Fibroblast of skin of right biceps (primary cell): ENCODE measurements around the gene APBB2.
"Not testable (repeated sequence)": the region's sequence is repeated elsewhere in the genome, so short reads cannot be mapped to it uniquely, and the experiment has no call there.

Source experiments
- DNase-seq: peaks from one replicate; pipeline ENCODE4 v3.0.0-alpha.2; 2013

APBB2 gene

DNA sequence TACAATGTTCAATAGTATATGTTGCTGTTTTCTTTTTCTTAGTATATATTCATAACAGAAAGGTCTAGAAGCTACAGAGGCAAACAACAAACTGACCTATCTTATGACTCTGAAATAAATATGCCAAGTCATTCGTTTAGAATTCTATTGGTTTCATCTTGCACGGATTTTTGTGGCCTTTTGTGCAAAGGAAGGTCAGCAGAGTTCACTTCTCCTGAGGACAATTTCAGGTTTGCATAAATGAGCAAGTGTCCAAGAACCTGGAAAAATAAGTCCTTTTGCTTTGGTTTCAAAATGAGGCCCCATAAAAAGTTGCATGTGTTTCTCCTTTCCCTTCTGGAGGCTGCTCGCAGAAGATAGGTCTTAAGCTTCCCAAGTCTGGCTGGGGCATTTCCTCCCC, 156.9 kb downstream of the APBB2 start:
- peak; percentile 50 for DNase-seq

DNA sequence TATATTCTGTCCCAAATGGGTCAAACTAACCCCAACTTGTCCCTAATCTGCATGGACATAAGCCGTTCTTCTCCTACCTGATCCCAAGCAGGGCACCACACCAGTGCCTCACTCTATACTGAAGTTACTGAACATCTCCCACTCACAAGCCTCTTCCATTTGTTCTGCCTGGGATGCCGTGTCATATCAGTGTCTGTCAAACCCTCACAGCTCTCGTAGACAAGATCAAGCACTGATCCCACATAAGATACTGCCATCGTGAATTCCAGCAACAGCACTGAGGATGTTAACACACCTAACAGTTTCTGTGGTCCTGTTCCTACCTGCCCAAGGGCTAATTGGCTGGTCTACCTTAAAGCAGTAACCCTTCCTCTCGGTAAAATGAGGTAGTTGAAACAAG, 162.1 kb downstream of the APBB2 start:
- DNase-seq, result no peak

DNA sequence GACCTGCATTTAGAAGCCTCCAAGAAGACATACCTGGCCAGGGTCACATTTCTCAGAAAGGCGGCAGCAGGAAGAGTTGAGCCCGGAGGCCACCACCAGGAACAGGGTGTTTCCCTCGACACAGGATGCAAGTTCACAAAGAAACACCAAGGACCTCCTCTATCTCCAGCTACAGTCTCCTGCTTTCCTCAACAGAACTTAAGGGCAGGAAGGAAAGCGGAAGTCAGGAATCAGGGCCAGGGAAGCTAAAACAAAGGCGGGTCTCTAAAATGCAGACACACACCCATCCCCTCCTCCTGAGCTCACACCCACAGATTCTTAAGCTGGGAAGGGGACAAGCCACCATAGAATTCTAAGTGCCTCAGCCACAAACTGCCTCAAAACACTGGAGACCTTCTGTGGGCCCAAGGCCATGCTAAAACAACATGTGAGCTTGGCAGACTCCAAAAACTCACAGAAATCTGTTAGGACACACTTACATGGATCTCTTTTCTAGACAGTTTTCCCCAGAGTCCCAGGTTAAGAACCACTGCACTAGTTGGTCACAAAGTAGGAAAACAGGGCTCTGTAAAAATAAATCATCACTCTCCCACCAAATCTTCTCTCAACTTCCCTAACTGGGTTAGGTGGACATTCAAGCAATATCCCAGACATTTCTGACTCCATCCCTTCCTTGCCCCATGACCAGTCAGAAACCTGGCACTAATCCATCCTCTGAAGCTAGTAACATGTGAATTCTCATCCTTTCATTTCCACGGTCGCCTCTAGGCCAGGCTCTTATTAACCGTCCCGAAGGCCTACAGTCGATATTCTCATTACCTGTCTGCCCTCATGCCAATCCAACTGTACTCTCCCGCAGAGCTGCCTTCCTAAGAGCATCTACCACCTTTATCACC, 163.2 kb downstream of the APBB2 start:
- no peak for DNase-seq

DNA sequence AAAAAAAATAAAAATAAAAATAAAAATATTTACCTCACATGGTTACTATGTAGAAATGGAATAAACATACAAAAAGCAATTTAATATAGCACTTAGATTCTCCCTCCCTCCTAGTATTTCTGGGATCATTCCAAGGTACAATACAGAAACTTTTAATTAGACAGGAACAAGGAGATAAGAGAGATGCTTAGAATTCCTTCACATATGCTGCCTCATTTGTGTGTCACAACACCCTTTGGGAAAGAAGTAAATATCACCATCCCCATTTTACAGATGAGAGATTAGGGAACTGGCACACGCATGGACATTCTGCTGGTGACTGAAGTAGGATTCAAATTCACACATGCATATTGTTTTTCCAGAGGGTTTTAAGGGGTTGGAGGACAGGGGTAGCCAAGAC, 164.2 kb downstream of the APBB2 start:
- no peak for DNase-seq

DNA sequence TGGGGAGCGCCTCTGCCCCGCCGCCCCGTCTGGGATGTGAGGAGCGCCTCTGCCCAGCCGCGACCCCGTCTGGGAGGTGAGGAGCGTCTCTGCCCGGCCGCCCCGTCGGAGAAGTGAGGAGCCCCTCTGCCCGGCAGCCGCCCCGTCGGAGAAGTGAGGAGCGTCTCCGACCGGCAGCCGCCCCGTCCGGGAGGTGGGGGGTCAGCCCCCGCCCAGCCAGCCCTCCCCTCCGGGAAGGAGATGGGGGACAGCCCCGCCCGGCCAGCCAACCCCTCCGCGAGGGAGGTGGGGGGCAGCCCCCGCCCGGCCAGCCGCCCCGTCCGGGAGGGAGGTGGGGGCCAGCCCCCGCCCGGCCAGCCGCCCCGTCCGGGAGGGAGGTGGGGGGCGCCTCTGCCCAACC, 165.2 kb downstream of the APBB2 start:
- DNase-seq, result not testable (repeated sequence)

DNA sequence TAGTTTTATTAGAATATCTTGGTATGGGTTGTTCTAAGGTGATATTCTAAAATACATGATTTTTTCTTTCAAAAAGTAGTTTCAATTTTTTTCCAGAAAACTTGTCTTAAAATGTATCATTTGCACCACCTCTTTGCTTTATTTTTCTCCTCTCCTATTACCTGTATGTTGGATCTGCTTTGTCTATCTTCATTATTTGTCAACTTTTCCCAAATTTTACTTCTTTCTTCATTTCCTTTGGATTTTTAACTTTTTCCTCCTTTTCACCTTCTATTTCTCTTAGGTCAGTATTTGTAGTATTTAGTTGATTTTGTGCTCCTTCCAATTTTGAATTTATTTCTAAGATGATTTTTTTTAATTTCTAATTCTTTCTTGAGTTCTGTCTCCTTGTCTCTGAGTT, 169.6 kb downstream of the APBB2 start:
- no peak for DNase-seq

DNA sequence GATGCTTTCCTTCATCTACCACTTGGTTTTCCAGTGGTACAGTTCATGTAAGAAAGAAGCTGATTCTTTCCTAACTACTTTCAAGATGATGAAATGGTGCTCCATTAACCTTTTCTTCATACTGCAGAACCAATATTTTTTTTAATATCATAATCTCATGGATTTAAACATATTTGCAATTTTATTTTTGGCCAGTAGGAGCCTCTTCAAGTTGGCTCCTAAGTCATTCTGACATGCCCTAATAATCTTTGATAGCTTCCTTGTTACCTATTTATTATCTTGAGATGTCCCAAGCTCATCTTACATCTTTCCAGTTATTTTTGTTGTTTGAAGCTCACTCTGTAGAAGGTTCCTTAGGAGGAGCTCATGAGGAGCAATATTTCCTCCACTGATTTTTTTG, 170.2 kb downstream of the APBB2 start:
- DNase-seq, result no peak

DNA sequence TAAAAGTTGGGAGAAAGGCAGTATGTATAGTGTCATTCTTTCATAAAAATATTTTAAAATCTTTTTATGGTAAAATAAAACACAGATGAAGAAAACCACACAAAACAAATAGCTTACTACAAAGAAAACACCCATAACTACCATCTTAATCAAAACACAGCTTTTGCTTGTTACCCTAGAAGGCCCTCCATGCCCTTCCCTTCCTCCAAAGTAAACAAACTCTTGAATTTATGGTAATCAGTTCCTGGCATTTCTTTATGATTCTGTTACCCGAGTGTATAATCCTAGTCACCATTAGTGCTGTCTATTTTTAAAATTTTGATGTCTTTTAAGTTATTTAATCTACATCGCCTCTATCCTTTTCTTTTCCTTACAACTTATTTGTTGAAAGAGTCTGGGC, 170.9 kb downstream of the APBB2 start:
- no peak for DNase-seq

DNA sequence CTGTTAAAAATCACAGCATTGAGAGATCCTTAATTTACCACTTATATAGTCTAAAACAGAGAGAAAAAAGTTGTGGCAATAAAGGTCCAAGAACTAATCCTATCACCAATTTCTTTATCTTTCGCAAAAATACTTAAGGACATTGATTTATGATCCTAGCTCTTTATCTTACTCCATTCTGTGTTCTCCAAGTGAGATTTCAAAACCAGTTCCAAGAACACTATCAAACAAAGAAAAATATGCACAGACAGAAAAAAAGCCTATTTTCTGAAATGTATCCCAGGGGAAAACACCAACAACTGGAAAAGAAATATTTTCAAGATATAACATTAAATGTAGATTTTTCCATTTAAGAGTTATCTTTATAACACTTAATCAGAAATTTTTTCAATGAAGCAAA, 172.8 kb downstream of the APBB2 start:
- DNase-seq, result no peak

DNA sequence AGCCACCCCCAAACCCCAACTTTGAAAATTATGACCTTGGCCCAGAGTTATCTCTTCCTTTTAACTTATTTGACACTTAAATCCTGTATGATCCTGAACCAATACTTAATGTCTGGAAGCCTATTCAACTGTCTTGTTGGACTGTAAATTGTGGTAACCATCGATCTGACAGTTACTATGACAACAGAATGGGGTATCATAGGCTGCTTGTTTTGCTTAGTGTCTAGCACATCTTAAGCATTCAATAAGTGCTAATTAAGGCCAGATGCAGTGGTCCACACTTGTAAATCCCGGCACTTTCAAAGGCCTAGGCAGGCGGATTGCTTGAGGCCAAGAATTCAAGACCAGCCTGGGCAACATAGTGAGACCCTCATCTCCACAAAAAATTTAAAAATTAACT, 175.0 kb downstream of the APBB2 start:
- DNase-seq, result no peak

DNA sequence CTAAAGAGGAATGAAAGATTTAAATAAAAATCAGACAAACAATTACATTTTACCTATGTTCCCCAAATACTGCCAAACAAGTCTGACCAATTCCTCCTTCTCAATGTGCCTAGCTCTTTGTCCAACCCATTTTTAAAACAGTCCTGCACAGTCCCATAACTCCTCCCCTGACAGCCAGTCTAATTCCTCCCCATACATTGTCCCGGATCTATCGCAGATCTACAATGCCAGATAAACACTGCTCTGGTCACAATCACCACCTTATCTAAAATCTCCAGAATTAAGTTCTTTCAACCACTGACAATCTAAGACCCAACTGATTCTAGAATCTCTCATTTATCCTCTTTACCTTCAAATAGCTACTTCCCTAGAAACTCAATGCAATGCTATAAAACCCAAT, 176.0 kb downstream of the APBB2 start:
- no peak for DNase-seq

DNA sequence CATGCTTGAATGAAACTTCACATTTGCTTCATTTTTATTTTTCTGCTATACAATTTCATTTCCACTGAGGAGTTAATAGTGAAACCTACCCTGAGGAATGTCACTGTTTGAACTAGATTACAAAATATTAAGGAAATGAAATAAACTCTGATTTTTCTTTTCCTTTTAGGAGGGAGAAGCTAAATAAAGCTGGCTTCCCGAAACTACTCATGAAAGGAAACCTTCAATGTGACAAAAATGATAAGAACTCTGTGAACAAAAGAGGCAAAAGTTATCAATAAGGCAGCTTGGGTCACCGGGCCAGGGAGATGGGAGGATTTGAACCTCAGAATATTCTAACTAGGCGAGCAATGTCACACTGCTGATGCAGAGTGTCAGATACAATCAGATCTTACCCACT, 185.2 kb downstream of the APBB2 start:
- no peak for DNase-seq

DNA sequence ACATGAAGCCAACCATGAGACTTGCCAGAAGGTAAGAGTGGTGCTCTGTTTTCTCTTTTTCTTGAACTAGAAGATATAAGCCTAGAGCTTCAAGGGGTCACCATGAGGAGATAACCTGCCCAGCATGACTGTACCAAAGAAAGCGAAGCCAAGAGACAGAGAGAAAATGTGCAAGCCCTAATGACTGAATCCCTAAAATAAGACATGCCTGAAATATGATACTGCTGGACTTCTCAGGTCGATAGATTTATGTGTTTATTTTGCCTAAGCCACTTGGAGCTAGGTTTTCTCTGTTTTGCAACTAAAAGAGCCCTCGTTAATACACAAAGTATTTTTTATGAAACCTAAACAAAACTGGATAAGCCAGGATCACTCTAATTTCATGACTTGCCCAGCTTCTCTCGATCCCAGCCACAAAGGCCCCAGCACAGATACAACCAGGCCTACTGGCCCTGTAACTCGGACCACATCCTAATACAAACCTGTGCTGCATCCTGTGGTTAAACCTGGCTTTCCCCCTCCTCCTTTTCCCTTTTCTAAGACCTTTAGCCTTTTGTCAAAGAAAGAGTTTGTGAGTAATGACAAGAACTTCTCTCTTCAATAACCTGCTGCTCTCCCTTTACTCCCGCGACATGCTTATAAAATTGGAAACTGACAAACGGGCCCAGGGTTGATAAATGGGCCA, 185.8 kb downstream of the APBB2 start:
- no peak for DNase-seq

DNA sequence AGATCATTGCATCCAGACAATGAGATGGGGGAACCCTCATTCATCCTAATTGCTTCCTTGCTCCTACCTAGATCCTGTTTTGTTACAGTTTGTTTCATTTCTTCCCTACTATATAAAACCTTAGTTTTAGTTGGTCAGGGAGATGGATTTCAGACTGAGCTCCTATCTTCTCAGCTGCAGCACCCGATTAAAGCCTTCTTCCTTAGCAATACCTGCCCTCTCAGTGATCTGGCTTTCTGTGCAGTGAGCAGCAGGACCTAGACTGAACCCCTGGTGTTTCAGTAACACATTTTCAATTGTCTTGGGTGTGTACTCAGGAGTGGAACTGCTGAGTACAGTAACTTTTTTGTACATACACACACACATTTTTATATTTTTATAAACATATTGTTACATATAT, 187.4 kb downstream of the APBB2 start:
- DNase-seq, result no peak

DNA sequence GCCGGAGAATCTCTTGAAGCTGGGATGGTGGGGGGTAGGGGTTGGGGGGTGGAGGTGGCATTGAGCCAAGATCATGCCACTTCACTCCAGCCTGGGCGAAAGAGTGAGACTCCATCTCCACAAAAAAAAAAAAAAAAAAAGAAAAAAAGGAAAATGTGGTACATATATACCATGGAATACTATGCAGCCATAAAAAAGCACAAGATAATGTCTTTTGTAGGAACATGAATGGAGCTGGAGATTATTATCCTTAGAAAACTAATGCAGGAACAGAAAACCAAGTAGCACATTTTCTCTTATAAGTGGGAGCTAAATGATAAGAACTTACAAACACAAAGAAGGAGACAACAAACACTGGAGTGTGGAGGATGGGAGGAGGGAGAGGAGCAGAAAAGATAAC, 188.5 kb downstream of the APBB2 start:
- no peak for DNase-seq

DNA sequence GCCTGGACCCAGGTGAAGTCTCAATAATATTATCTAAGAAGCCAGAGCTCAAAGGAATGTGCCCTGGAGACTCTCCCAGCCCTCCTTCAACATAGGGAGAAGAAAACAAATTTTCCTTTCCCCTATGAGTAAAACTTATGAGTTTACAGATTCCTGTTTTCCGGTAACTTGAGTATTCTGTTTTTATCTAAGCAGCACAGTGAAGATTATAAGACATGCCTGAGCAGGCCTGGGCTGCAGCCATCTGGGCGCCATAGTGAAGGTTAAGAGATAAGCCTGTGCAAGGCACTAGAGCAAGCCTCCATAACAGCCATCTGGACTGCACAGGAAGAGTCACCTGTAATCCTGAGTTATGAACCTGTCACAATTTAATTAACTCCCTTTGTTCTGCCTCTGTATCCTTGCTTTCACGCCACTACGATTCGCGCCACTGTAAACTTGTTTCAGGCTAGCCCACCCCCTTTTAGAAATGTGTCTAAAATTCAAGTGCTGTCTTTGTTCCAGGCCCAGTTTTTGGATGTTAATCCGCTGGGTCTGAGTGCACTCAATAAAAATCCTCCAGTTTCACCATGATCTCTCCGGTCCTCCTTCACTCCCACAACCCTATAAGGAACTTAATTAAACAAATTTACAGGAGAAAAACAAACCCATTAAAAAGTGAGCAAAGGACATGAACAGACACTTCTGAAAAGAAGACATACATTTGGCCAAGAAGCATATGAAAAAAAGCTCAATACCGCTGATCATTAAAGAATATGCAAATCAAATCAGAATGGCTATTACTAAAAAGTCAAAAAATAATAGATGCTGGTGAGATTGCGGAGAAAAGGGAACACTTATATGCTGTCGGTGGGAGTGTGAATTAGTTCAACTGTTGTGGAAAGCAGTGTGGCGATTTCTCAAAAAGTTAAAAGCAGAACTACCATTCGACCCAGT, 189.5 kb downstream of the APBB2 start:
- DNase-seq, result peak; percentile 23

DNA sequence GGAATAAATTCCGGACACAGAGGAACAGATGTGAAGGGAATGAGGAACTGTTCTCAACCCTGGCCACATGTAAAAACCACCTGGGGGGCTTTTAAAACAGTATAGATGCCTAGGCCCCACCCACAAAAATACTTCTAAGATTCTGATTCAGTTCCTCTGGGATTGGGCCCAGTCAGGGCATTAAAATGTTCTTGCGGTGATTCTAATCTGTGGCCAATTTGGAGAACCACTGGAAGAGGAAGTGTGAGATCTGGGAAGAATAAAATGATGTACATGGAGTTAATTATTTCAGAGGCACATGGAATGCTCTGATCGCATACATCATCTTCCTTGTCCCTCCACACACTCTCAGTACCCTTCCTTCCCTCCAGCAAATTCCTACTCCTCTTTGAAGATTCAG, 192.2 kb downstream of the APBB2 start:
- peak; percentile 91 for DNase-seq

DNA sequence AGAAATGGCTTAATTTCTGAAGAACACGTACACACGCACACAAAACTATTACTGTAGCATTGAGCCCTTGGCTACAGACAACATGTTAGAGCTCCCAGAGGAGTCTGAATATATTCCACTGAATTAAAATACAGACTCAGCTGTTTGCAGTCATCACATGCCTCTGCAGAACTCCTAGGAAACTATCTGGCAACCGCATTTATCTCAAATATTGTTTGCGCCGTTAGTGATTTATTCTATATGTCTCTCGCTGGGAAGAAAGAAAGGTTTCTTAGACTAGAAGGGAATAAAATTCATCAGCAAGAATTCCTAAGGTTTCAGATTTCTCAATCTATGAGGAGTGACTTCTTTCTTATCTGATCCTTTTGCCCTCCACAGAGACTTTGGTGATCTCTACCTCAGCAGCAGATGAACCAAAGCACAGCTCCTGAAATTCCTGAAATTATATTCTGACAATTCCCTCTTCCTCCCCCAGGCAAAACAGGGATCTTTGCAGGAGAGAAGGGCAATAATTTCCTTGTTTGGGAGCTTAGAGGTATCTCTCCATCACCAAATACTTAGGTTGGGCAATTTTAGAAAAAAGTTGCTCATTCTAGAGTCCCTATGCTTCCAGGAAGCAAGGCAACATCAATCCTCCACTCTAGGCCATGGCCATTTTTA, 199.2 kb downstream of the APBB2 start:
- DNase-seq, result peak; percentile 30

DNA sequence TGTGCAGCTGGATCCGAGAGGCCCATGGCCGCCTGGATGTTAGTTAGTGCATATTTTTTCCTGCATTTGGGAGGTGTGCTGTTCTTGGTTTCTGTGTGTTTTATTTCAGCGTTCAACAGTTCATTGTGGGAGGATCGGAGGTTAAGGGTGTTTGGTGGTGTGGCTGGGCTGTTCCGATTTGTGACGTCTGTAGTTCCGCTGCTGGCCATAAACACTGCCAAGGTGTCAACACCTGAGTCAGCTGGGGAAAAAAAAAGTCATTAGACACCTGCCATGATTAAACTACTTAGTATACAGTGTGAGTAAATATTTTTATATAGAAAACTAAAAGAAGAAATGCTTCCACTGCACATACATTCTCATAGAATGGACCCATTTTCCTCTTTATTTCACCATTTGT, 200.2 kb downstream of the APBB2 start:
- DNase-seq, result no peak

DNA sequence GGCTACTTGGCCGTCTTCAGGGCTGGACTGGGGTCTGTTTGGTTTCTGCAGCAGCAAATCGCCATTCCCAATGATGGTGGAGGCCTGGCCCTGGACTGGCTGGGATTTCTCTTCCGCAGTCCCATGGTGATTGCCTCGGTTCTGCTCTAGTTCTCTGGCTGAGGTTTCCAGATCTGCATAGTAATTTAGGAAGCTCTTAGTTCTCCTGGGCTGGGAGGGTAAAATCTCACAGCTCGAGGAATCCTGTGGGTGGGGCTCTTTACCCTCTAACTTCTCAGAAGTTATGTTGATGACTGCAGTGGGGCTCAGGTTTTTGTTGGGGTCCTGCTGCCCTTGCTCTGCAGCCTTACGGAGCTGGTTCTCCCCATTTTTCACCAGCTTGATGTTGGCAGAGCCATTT, 200.6 kb downstream of the APBB2 start:
- DNase-seq, result no peak

DNA sequence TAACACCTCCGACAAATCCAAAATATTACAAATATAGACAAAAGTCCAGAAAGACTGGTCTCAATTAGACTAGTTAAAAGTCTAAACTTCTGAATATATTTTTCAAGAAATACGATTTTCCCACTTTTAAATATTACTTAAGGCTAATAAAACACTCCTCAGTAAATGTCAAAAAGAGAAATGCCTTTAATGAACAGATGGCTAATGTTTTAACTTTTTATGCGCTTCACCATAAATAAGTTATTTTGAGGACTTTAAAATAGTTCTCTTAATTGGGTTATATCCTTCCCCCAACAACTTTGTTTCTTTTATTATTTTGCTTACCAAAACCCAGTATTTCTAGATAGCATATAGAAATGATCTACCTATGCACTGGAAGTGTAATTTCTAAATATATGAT, 201.4 kb downstream of the APBB2 start:
- DNase-seq, result no peak

DNA sequence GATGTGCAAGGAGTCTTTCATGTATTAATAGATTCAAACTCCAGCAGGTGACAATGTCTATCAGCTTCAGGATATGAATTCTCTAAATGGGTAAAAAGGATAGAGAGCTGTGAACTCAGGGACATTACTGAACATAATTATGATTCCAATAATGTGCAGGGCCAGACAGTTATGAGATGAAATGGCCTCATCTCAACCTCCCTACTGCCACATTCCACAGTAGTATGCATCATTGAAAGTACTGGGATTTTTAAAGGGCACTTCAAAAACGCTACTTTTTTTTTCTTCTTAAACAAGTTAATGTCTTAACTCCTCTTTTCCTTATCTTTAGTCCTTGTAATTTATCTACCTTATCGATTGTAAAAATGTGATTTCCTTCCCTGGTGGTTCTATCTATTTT, 202.0 kb downstream of the APBB2 start:
- DNase-seq, result peak; percentile 44

DNA sequence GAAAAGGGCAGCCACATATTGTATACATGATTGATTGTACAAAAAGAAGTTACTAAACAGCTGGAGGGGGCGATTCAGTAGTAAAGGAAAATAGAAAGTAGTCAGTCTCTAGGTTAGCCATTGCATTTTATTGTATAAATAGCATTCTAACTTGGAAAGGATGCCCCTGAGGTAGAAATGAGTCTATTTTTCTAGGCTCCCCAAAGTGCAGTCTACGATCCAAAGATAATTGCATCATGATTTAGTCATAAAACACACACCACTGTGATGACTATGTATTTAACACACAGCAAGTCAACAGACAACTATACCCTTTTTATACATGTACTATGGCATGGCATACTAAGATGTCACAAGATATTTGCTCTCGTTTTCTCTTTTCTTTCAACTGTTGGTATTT, 204.9 kb downstream of the APBB2 start:
- DNase-seq, result peak; percentile 75
